Endothelial cell of umbilical vein (primary cell): Measurements from ENCODE around the gene ZC3H18. TPM values are rescaled to one million over a fixed set of nuclear protein-coding genes. Genes with fewer than 3 reads are reported as not detected.

Experiments
- BruUV-seq: library from RNA; stranded (reverse); fragments of 400-500 nt; replicated peaks from 2 replicates; lab custom pipeline; 2021; lab: Mats Ljungman, UMichigan
- CTCF ChIA-PET: fragments of 300-600, 350-600 bp; sonication (Branson Sonifier 250); formaldehyde crosslinking; loops from one replicate; lab custom pipeline; 2021; ENCODE audit warnings: antibody characterized with exemption, inconsistent platforms; lab: Charles Lee
- POLR2A ChIA-PET: fragments of 300-600, 350-600 bp; sonication (Branson Sonifier 250); formaldehyde crosslinking; loops from one replicate; lab custom pipeline; 2021; ENCODE audit warnings: antibody characterized with exemption, inconsistent platforms; lab: Charles Lee
- DNase-seq: peaks from one replicate; pipeline ENCODE4 v3.0.0-alpha.2; 2011; ENCODE audit warnings: low read depth, low spot score
- FAIRE-seq: peaks from 2 replicates; lab custom pipeline; 2011; peaks lifted over from hg19 to GRCh38; lab: Jason Lieb, UNC
- H2AFZ ChIP-seq: 2 replicates; pipeline ENCODE4 v1.6.0; 2012; ENCODE audit warnings: low read depth, low read length, control low read depth, inconsistent platforms
- H3K27ac ChIP-seq: 2 replicates; pipeline ENCODE4 v1.5.1; 2011; ENCODE audit warnings: low read depth, mild to moderate bottlenecking, control low read depth, low read length, moderate library complexity; ENCODE audit not compliant: insufficient read depth
- H3K27me3 ChIP-seq, 2 experiments: 2 replicates each; pipeline versions ENCODE4 v1.6.0 to v1.6.1; 2011; ENCODE audit warnings: low read length in 2 of 2, mixed read lengths in 1 of 2; ENCODE audit not compliant: control insufficient read depth in 2 of 2, insufficient read depth in 2 of 2
- H3K36me3 ChIP-seq, 2 experiments: 2 replicates in 1 of 2; 3 replicates in 1 of 2; pipeline ENCODE4 v1.5.1; 2011; ENCODE audit warnings: low read length in 2 of 2, mild to moderate bottlenecking in 1 of 2, moderate library complexity in 1 of 2; ENCODE audit not compliant: control insufficient read depth in 2 of 2, insufficient read depth in 2 of 2; ENCODE audit errors: extremely low read depth in 1 of 2
- H3K4me1 ChIP-seq: 3 replicates; pipeline ENCODE4 v1.5.1; 2011; ENCODE audit warnings: mild to moderate bottlenecking, low read length; ENCODE audit not compliant: control insufficient read depth, insufficient read depth; ENCODE audit errors: extremely low read depth
- H3K4me2 ChIP-seq: 2 replicates; pipeline ENCODE4 v1.6.1; 2011; ENCODE audit warnings: low read length, control low read depth, mixed read lengths; ENCODE audit not compliant: insufficient read depth
- H3K4me3 ChIP-seq, 3 experiments: fragments of 200-600 bp in 1 of 3; sonication (generic), shearing (Covaris generic) in 1 of 3; replicated peaks in 1 of 3; 2 replicates each; pipeline ENCODE4 v1.5.1; 2011 to 2016; ENCODE audit warnings: control low read depth in 3 of 3, low read length in 3 of 3, mild to moderate bottlenecking in 2 of 3, inconsistent platforms in 1 of 3, low read depth in 1 of 3, moderate library complexity in 1 of 3; ENCODE audit not compliant: insufficient read depth in 1 of 3
- H3K79me2 ChIP-seq: 2 replicates; pipeline ENCODE4 v1.6.0; 2012; ENCODE audit warnings: low read length, inconsistent platforms; ENCODE audit not compliant: control insufficient read depth, insufficient read depth
- H3K9ac ChIP-seq: replicated peaks from 2 replicates; pipeline ENCODE3; 2011; ENCODE audit warnings: low read length, control low read depth; ENCODE audit not compliant: insufficient read depth; ENCODE audit errors: extremely low read depth
- H3K9me1 ChIP-seq: replicated peaks from 3 replicates; pipeline ENCODE4 v1.6.0; 2011; ENCODE audit warnings: mild to moderate bottlenecking, low read length; ENCODE audit not compliant: control insufficient read depth, insufficient read depth; ENCODE audit errors: extremely low read depth
- H3K9me3 ChIP-seq: replicated peaks from 2 replicates; pipeline ENCODE4 v1.5.1; 2012; ENCODE audit warnings: low read length, inconsistent platforms; ENCODE audit not compliant: control insufficient read depth, insufficient read depth
- H4K20me1 ChIP-seq: replicated peaks from 2 replicates; pipeline ENCODE3; 2011; ENCODE audit warnings: mild to moderate bottlenecking, low read length; ENCODE audit not compliant: control insufficient read depth, insufficient read depth; ENCODE audit errors: extremely low read depth
- CTCF ChIP-seq, 2 donors: IDR thresholded peaks; 1 replicate in 1 of 2; 2 replicates in 1 of 2; pipeline ENCODE4 v1.5.1; 2011; ENCODE audit warnings: low read length in 2 of 2, mild to moderate bottlenecking in 2 of 2, moderate library complexity in 2 of 2, control low read depth in 1 of 2, inconsistent platforms in 1 of 2, low read depth in 1 of 2; ENCODE audit not compliant: insufficient read depth in 1 of 2; ENCODE audit errors: extremely low read depth in 1 of 2
- EZH2 ChIP-seq: IDR thresholded peaks from 2 replicates; pipeline ENCODE4 v1.6.1; 2012; ENCODE audit warnings: borderline replicate concordance, low read depth, mild to moderate bottlenecking, moderate library complexity, low read length, inconsistent platforms; ENCODE audit not compliant: severe bottlenecking
- FOS ChIP-seq: IDR thresholded peaks from 2 replicates; pipeline ENCODE4 v1.6.1; 2011; ENCODE audit warnings: mild to moderate bottlenecking, low read length, moderate library complexity, borderline replicate concordance; ENCODE audit not compliant: insufficient read depth
- GATA2 ChIP-seq: IDR thresholded peaks from 2 replicates; pipeline ENCODE4 v1.7.0; 2011; ENCODE audit warnings: low read depth, mild to moderate bottlenecking, moderate library complexity, mixed read lengths, low read length; ENCODE audit not compliant: insufficient read length, insufficient read depth
- JUN ChIP-seq: IDR thresholded peaks from 2 replicates; pipeline ENCODE4 v1.6.1; 2011; ENCODE audit warnings: borderline replicate concordance, low read depth; ENCODE audit not compliant: insufficient read length, insufficient read depth
- MAX ChIP-seq: IDR thresholded peaks from 2 replicates; pipeline ENCODE4 v1.6.1; 2011; ENCODE audit not compliant: insufficient read depth, insufficient read length
- MYC ChIP-seq: IDR thresholded peaks from one replicate; pipeline ENCODE4 v1.6.1; 2011; ENCODE audit warnings: mild to moderate bottlenecking, low read depth, low read length
- POLR2A ChIP-seq: IDR thresholded peaks from 2 replicates; pipeline ENCODE4 v1.6.1; 2012; ENCODE audit warnings: low read depth, mild to moderate bottlenecking, control low read depth, low read length
- POLR2AphosphoS5 ChIP-seq: IDR thresholded peaks from 2 replicates; pipeline ENCODE4 v1.6.1; 2012; ENCODE audit warnings: low read depth, mild to moderate bottlenecking, control low read depth, low read length, moderate library complexity; ENCODE audit not compliant: insufficient read depth
- dilution Hi-C: fragments of 300-500 bp; cut with MboI; formaldehyde crosslinking; loops from one replicate; pipeline ENCODE4 v1.15.0; 2019; ENCODE audit warnings: low sequenced_read_pairs; ENCODE audit not compliant: extremely low pct_ligation_motif_present
- intact Hi-C: fragments of 100-400 bp; cut with micrococcal nuclease; formaldehyde crosslinking; loops from one replicate; pipeline ENCODE4 v1.10.0; 2022
- polyA plus RNA-seq, 4 experiments: library from polyadenylated mRNA; depleted of rRNA in 3 of 4; stranded (reverse) in 3 of 4; unstranded in 1 of 4; fragments of >200 nt; gene quantifications; 2 replicates each; pipeline versions ENCODE4 v1.2.1 to v1.2.3, GENCODE V29; 2011 to 2012; ENCODE audit warnings: missing spikeins in 1 of 4
- total RNA-seq: library from RNA; stranded (reverse); gene quantifications from 2 replicates; pipeline ENCODE4 v1.2.3, GENCODE V29; 2021

Gene ZC3H18
- total and polyA plus RNA-seq, 2 donors (not counting 3 experiments of a cell fraction or from before 2014, with no cell fraction given) = 12.1 to 52.8 TPM

- Histone ChIP-seq H3K27ac (no peak overlapping the region), H3K79me2 (no peaks in the 10 kb centered on the region), H3K36me3 (no peaks in the 10 kb centered on the region), H4K20me1 (no peaks in the 10 kb centered on the region), H3K4me2 (no peak overlapping the region), H3K9me3 (no peaks in the 10 kb centered on the region), H2AFZ (no peak overlapping the region), H3K9ac (no peak overlapping the region), H3K9me1 (no peaks in the 10 kb centered on the region), H3K4me3 (no peak overlapping the region), H3K4me1 (no peaks in the 10 kb centered on the region), H3K27me3 (peaks cover 2 to 11% of the 10 kb centered on the region in 2 experiments)
- BruUV-seq = no TSS peak
- DNase-seq (no peak), FAIRE-seq (no peak)
- TF ChIP-seq FOS (no peak), MYC (no peak)
- CTCF ChIA-PET = no interaction called here
- intact Hi-C loops (no loop called here), dilution Hi-C loops (no loop called here)
- POLR2A ChIA-PET = no interaction called here
These were observed 32.3 kb upstream of the ZC3H18 start for GRCh38 chr16:88537859-88538258.

GRCh38 chr16:88538366-88539060, 31.7 kb upstream of the ZC3H18 start:
- POLR2A ChIA-PET = no interaction called here

More at GRCh38 chr16:88538366-88539060, 31.7 kb upstream of the ZC3H18 start:
- Histone ChIP-seq H2AFZ (no peak overlapping the region), H3K9me3 (peaks cover 3% of the 10 kb centered on the region), H3K27me3 (peaks cover 2 to 11% of the 10 kb centered on the region in 2 experiments), H3K9ac (no peak overlapping the region), H3K9me1 (no peaks in the 10 kb centered on the region), H3K4me3 (no peak overlapping the region), H3K36me3 (no peaks in the 10 kb centered on the region), H3K4me2 (no peak overlapping the region), H3K27ac (no peak overlapping the region), H4K20me1 (no peaks in the 10 kb centered on the region), H3K79me2 (no peaks in the 10 kb centered on the region), H3K4me1 (no peaks in the 10 kb centered on the region)
- intact Hi-C loops (no loop called here), dilution Hi-C loops (no loop called here)
- TF ChIP-seq JUN (no peak), POLR2A (no peak), FOS (no peak), POLR2AphosphoS5 (no peak), CTCF (IDR thresholded peaks at IDR 0.05; ENCODE audit: extremely low read depth in 1 of 2, insufficient read depth in 1 of 2, low read depth in 1 of 2, low read length in 2 of 2) (no peak), EZH2 (no peak), GATA2 (no peak), MAX (no peak), MYC (no peak)
- DNase-seq (no peak), FAIRE-seq (no peak)
- BruUV-seq = no TSS peak
- CTCF ChIA-PET = no interaction called here
